DOHH2 (cell line): ENCODE results near the gene IQSEC1.

ENCODE experiments used
- EZH2phosphoT487 ChIP-seq: fragments of 200-600 bp; sonication (generic); IDR thresholded peaks from 2 replicates; pipeline ENCODE4 v1.6.1; 2017; ENCODE audit warnings: borderline replicate concordance, mild to moderate bottlenecking, antibody characterized with exemption, low read length, moderate library complexity, mixed read lengths
- TF ChIP-seq, protein P1 (sequence below): fragments of 200-600 bp; sonication (generic); IDR thresholded peaks from one replicate; pipeline ENCODE4 v1.5.1; 2014; ENCODE audit warnings: antibody characterized with exemption, mild to moderate bottlenecking, low read depth, low read length; ENCODE audit not compliant: poor library complexity, severe bottlenecking

DNA sequence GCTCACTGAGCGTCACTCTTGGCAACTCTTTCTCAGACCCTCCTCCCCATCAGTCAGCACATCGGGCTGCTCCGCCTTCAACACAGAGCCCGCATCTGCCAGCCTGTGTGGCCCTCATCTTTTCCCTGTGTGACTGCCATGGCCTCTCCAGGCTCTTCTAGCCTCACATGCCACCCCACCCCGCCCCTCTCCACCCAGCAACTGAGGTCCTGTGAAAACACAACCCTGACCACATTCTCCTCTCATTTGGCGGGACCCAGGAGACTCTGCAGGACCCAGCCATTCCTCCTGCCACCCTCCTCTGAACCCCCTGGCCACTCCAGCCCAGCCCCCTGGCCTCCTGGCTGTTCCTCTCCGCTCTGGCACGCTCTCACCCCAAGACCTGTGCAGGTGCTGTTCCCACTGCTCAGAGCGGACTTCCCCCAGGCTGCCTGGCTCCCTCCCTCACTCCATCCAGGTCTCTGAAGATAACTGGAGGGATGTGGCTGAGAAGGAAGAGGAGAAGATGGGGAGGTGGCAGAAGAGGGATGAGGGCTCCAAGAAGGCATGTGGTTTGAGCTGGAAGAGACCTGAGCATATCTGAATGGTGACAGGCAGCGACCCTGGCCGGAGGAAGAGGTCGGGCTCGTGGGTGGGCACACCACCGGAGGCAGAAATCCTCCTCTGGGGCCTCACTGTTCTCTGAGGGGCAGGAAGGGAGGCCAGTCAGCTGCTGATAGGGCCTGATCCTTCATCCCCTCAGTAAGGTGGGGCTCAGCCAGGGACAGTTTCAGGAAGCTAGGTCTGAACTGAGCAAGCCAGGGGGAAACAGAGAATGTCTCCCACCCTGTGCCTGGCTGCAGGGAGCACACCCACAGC is 120.7 kb downstream of the IQSEC1 start:
- TF ChIP-seq, protein P1, sequence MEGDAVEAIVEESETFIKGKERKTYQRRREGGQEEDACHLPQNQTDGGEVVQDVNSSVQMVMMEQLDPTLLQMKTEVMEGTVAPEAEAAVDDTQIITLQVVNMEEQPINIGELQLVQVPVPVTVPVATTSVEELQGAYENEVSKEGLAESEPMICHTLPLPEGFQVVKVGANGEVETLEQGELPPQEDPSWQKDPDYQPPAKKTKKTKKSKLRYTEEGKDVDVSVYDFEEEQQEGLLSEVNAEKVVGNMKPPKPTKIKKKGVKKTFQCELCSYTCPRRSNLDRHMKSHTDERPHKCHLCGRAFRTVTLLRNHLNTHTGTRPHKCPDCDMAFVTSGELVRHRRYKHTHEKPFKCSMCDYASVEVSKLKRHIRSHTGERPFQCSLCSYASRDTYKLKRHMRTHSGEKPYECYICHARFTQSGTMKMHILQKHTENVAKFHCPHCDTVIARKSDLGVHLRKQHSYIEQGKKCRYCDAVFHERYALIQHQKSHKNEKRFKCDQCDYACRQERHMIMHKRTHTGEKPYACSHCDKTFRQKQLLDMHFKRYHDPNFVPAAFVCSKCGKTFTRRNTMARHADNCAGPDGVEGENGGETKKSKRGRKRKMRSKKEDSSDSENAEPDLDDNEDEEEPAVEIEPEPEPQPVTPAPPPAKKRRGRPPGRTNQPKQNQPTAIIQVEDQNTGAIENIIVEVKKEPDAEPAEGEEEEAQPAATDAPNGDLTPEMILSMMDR, result no peak
- no peak for TF ChIP-seq EZH2phosphoT487
